WTC11 (cell line): ENCODE results near the gene SEH1L. TPM values are rescaled to one million over a fixed set of nuclear protein-coding genes. Genes with fewer than 3 reads are reported as not detected.

Source experiments
- ATAC-seq: fragments of 200-7000 bp; cut with Tn5 transposase; 2 replicates; pipeline ENCODE4 v1.10.0; 2021; ENCODE audit warnings: mild to moderate bottlenecking, moderate library complexity
- CTCF ChIA-PET: fragments of 300-600 bp; sonication (Branson Sonifier 250); formaldehyde crosslinking; loops from one replicate; lab custom pipeline; 2021; ENCODE audit warnings: antibody characterized with exemption; lab: Charles Lee
- POLR2A ChIA-PET: fragments of 350-600 bp; sonication (Branson Sonifier 250); formaldehyde crosslinking; loops from one replicate; lab custom pipeline; 2021; ENCODE audit warnings: antibody characterized with exemption; lab: Charles Lee
- DNase-seq: peaks from one replicate; pipeline ENCODE4 v3.0.0; 2021; ENCODE audit warnings: low spot score
- H3K27ac Mint-ChIP-seq: 2 replicates; pipeline ENCODE4 v1.8.0; 2021; ENCODE audit warnings: mixed read lengths
- H3K27me3 Mint-ChIP-seq: 2 replicates; pipeline ENCODE4 v1.8.0; 2021; ENCODE audit warnings: low read depth, mild to moderate bottlenecking, moderate library complexity, mixed read lengths
- H3K36me3 Mint-ChIP-seq: 2 replicates; pipeline ENCODE4 v1.8.0; 2021; ENCODE audit warnings: mixed read lengths
- H3K4me1 Mint-ChIP-seq: 2 replicates; pipeline ENCODE4 v1.8.0; 2022; ENCODE audit warnings: mixed read lengths
- H3K4me3 Mint-ChIP-seq: 2 replicates; pipeline ENCODE4 v1.8.0; 2021; ENCODE audit warnings: mild to moderate bottlenecking, moderate library complexity, mixed read lengths
- H3K9me3 Mint-ChIP-seq: 2 replicates; pipeline ENCODE4 v1.8.0; 2021; ENCODE audit warnings: mixed read lengths
- ELF4 ChIP-seq: sonication (generic); formaldehyde crosslinking; IDR thresholded peaks from 2 replicates; pipeline ENCODE4 v1.8.1; 2022; ENCODE audit warnings: low read depth, mild to moderate bottlenecking, moderate library complexity, missing genetic modification reagents
- ESRRA ChIP-seq: sonication (generic); formaldehyde crosslinking; IDR thresholded peaks from 2 replicates; pipeline ENCODE4 v1.8.1; 2022; ENCODE audit warnings: mild to moderate bottlenecking, missing genetic modification reagents, borderline replicate concordance
- GABPB1 ChIP-seq: sonication (generic); formaldehyde crosslinking; IDR thresholded peaks from 2 replicates; pipeline ENCODE4 v1.8.1; 2023; ENCODE audit warnings: mild to moderate bottlenecking, missing genetic modification reagents
- GRHL2 ChIP-seq: fragments of 250-450 bp; sonication (Bioruptor Pico); IDR thresholded peaks from 2 replicates; pipeline ENCODE4 v1.8.0; 2022; ENCODE audit warnings: mild to moderate bottlenecking, moderate library complexity; ENCODE audit not compliant: insufficient replicate concordance, severe bottlenecking
- HMGA2 ChIP-seq: fragments of 250-450 bp; sonication (Bioruptor Pico); IDR thresholded peaks from 2 replicates; pipeline ENCODE4 v1.4.0; 2021; ENCODE audit warnings: mild to moderate bottlenecking, moderate library complexity
- KAT7 ChIP-seq: sonication (generic); formaldehyde crosslinking; IDR thresholded peaks from 2 replicates; pipeline ENCODE4 v1.8.1; 2023; ENCODE audit warnings: missing genetic modification reagents, mild to moderate bottlenecking, borderline replicate concordance
- NR2C2 ChIP-seq: sonication (generic); formaldehyde crosslinking; IDR thresholded peaks from 2 replicates; pipeline ENCODE4 v1.8.0; 2022; ENCODE audit warnings: mild to moderate bottlenecking, missing genetic modification reagents
- OVOL2 ChIP-seq: fragments of 250-450 bp; sonication (Bioruptor Pico); IDR thresholded peaks from 2 replicates; pipeline ENCODE4 v1.9.0; 2021; ENCODE audit warnings: mild to moderate bottlenecking, borderline replicate concordance
- RELA ChIP-seq: sonication (generic); formaldehyde crosslinking; IDR thresholded peaks from 2 replicates; pipeline ENCODE4 v1.8.1; 2022; ENCODE audit warnings: missing genetic modification reagents, mild to moderate bottlenecking, borderline replicate concordance
- TEAD1 ChIP-seq: sonication (generic); formaldehyde crosslinking; IDR thresholded peaks from 2 replicates; pipeline ENCODE4 v1.8.0; 2022; ENCODE audit warnings: mild to moderate bottlenecking, missing genetic modification reagents
- total RNA-seq: library from RNA; stranded (reverse); gene quantifications from 3 replicates; pipeline ENCODE4 v1.2.3, GENCODE V29; 2021
- TF ChIP-seq, protein P1 (sequence below): fragments of 250-450 bp; sonication (Bioruptor Pico); IDR thresholded peaks from 2 replicates; pipeline ENCODE4 v1.9.0; 2021; ENCODE audit warnings: mild to moderate bottlenecking, borderline replicate concordance
- TF ChIP-seq, protein P2 (sequence below): sonication (generic); formaldehyde crosslinking; IDR thresholded peaks from 2 replicates; pipeline ENCODE4 v1.8.0; 2022; ENCODE audit warnings: missing genetic modification reagents
- TF ChIP-seq, protein P3 (sequence below): sonication (generic); formaldehyde crosslinking; IDR thresholded peaks from 2 replicates; pipeline ENCODE4 v1.8.0; 2023; ENCODE audit warnings: missing genetic modification reagents
- TF ChIP-seq, protein P4 (sequence below): sonication (generic); formaldehyde crosslinking; IDR thresholded peaks from 2 replicates; pipeline ENCODE4 v1.8.1; 2023; ENCODE audit warnings: mild to moderate bottlenecking, missing genetic modification reagents
- TF ChIP-seq, protein P5 (sequence below): sonication (generic); formaldehyde crosslinking; IDR thresholded peaks from 2 replicates; pipeline ENCODE4 v1.8.0; 2023; ENCODE audit warnings: missing genetic modification reagents, mild to moderate bottlenecking, borderline replicate concordance

The SEH1L gene
- total RNA-seq, 1 experiment from 2014 or later = 75.5 TPM

DNA sequence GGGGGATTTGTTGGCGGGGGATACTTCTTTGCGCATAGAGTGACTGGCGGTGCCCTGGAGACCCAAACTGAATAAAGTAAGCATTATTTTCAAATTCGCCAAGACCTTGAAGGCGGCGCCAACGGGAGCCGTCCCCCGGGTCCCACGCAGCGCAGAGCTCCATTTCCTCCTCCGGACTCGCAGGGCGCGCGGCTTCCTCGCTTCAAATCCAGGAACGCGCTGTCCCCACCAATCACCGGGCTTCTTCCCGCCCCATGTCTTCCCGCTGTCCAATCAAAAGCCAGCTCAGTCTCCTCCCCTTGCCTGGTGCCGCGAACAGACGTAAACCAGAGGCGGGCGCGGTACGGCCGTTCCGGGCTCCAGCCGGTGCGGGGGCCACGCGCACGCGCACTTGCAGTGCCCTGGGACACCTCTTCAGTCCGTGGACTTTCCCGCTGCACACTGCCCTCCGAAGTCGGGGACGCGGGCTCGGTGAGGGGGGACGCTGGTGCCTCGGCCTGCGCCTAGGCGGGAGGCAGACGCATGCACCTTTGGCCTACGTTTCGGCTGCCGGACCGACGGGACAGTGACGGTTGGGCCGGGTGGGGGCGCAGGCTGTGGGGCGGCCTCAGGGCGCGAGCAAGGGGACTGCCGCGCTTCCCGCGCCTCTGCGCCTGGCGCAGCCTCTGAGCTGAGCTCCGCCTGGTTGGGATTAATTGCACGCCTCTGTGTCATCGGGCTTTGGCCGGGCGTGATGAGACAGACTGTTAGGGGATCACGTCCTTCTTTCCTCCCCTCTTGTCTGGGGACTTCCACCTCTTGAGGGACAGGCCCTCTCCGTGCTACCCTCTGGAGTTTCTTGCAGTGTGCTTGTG is 43.4 kb downstream of the SEH1L start, which contains the start of gene CEP192 (continued):
- TF ChIP-seq, protein P1, sequence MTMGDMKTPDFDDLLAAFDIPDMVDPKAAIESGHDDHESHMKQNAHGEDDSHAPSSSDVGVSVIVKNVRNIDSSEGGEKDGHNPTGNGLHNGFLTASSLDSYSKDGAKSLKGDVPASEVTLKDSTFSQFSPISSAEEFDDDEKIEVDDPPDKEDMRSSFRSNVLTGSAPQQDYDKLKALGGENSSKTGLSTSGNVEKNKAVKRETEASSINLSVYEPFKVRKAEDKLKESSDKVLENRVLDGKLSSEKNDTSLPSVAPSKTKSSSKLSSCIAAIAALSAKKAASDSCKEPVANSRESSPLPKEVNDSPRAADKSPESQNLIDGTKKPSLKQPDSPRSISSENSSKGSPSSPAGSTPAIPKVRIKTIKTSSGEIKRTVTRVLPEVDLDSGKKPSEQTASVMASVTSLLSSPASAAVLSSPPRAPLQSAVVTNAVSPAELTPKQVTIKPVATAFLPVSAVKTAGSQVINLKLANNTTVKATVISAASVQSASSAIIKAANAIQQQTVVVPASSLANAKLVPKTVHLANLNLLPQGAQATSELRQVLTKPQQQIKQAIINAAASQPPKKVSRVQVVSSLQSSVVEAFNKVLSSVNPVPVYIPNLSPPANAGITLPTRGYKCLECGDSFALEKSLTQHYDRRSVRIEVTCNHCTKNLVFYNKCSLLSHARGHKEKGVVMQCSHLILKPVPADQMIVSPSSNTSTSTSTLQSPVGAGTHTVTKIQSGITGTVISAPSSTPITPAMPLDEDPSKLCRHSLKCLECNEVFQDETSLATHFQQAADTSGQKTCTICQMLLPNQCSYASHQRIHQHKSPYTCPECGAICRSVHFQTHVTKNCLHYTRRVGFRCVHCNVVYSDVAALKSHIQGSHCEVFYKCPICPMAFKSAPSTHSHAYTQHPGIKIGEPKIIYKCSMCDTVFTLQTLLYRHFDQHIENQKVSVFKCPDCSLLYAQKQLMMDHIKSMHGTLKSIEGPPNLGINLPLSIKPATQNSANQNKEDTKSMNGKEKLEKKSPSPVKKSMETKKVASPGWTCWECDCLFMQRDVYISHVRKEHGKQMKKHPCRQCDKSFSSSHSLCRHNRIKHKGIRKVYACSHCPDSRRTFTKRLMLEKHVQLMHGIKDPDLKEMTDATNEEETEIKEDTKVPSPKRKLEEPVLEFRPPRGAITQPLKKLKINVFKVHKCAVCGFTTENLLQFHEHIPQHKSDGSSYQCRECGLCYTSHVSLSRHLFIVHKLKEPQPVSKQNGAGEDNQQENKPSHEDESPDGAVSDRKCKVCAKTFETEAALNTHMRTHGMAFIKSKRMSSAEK (CRISPR knock-in tag) = no peak
- TF ChIP-seq ESRRA (CRISPR knock-in tag) (no peak; the same call in 1 of the 2 replicates), OVOL2 (no peak), TEAD1 (peak; percentile 55), RELA (CRISPR knock-in tag) (no peak), GRHL2 (CRISPR knock-in tag) (no peak), HMGA2 (CRISPR knock-in tag) (no peak), GABPB1 (CRISPR knock-in tag) (peak; percentile 80)
- TF ChIP-seq, protein P2, sequence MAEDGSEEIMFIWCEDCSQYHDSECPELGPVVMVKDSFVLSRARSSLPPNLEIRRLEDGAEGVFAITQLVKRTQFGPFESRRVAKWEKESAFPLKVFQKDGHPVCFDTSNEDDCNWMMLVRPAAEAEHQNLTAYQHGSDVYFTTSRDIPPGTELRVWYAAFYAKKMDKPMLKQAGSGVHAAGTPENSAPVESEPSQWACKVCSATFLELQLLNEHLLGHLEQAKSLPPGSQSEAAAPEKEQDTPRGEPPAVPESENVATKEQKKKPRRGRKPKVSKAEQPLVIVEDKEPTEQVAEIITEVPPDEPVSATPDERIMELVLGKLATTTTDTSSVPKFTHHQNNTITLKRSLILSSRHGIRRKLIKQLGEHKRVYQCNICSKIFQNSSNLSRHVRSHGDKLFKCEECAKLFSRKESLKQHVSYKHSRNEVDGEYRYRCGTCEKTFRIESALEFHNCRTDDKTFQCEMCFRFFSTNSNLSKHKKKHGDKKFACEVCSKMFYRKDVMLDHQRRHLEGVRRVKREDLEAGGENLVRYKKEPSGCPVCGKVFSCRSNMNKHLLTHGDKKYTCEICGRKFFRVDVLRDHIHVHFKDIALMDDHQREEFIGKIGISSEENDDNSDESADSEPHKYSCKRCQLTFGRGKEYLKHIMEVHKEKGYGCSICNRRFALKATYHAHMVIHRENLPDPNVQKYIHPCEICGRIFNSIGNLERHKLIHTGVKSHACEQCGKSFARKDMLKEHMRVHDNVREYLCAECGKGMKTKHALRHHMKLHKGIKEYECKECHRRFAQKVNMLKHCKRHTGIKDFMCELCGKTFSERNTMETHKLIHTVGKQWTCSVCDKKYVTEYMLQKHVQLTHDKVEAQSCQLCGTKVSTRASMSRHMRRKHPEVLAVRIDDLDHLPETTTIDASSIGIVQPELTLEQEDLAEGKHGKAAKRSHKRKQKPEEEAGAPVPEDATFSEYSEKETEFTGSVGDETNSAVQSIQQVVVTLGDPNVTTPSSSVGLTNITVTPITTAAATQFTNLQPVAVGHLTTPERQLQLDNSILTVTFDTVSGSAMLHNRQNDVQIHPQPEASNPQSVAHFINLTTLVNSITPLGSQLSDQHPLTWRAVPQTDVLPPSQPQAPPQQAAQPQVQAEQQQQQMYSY (CRISPR knock-in tag) = no peak
- TF ChIP-seq, protein P3, sequence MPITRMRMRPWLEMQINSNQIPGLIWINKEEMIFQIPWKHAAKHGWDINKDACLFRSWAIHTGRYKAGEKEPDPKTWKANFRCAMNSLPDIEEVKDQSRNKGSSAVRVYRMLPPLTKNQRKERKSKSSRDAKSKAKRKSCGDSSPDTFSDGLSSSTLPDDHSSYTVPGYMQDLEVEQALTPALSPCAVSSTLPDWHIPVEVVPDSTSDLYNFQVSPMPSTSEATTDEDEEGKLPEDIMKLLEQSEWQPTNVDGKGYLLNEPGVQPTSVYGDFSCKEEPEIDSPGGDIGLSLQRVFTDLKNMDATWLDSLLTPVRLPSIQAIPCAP (CRISPR knock-in tag) = peak; percentile 61; the same call in 1 of the 2 replicates
- TF ChIP-seq, protein P4, sequence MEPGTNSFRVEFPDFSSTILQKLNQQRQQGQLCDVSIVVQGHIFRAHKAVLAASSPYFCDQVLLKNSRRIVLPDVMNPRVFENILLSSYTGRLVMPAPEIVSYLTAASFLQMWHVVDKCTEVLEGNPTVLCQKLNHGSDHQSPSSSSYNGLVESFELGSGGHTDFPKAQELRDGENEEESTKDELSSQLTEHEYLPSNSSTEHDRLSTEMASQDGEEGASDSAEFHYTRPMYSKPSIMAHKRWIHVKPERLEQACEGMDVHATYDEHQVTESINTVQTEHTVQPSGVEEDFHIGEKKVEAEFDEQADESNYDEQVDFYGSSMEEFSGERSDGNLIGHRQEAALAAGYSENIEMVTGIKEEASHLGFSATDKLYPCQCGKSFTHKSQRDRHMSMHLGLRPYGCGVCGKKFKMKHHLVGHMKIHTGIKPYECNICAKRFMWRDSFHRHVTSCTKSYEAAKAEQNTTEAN (CRISPR knock-in tag) = peak; percentile 83
- TF ChIP-seq, all 79 proteins: peak for 29

DNA sequence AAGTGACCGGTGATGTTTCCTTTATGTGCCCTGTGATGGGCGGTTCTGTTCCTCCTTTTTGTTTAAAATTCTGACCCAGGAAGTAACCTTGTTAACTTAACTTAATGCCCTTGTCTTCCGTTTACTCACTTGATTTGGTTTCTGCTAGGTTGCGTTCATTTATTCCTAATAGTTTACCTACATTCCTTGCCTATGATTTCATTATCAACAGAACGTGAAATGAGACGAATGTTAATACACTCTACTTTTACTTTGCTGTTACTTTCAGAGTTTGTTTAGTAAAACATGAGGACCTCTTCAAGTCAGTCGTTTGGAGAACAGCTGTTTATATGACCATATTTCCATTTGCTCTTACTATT is 44.0 kb downstream of the SEH1L start:
- CTCF ChIA-PET = interaction anchor here (1.0 to 2.0 kb wide), 3 partner anchors 101 to 168 kb away, joined by 3 to 11 read pairs (median 4); no protein-coding TSS in a partner anchor
- H3K36me3 Mint-ChIP-seq = no peaks in the 10 kb centered on the region
- H3K4me3 Mint-ChIP-seq = peak overlapping the region; percentile 95
- peaks cover 13% of the 10 kb centered on the region for H3K4me1 Mint-ChIP-seq
- DNase-seq = no peak
- peak overlapping the region; percentile 91 for H3K27ac Mint-ChIP-seq
- POLR2A ChIA-PET = interaction anchor here (1.2 kb wide), 1 partner anchor 12 kb away, joined by 3 read pairs; no protein-coding TSS in a partner anchor
- no peaks in the 10 kb centered on the region for H3K27me3 Mint-ChIP-seq
- H3K9me3 Mint-ChIP-seq = no peaks in the 10 kb centered on the region
- ATAC-seq = no peak
- TF ChIP-seq OVOL2 = no peak
- TF ChIP-seq NR2C2 = no peak
- TF ChIP-seq, protein P5, sequence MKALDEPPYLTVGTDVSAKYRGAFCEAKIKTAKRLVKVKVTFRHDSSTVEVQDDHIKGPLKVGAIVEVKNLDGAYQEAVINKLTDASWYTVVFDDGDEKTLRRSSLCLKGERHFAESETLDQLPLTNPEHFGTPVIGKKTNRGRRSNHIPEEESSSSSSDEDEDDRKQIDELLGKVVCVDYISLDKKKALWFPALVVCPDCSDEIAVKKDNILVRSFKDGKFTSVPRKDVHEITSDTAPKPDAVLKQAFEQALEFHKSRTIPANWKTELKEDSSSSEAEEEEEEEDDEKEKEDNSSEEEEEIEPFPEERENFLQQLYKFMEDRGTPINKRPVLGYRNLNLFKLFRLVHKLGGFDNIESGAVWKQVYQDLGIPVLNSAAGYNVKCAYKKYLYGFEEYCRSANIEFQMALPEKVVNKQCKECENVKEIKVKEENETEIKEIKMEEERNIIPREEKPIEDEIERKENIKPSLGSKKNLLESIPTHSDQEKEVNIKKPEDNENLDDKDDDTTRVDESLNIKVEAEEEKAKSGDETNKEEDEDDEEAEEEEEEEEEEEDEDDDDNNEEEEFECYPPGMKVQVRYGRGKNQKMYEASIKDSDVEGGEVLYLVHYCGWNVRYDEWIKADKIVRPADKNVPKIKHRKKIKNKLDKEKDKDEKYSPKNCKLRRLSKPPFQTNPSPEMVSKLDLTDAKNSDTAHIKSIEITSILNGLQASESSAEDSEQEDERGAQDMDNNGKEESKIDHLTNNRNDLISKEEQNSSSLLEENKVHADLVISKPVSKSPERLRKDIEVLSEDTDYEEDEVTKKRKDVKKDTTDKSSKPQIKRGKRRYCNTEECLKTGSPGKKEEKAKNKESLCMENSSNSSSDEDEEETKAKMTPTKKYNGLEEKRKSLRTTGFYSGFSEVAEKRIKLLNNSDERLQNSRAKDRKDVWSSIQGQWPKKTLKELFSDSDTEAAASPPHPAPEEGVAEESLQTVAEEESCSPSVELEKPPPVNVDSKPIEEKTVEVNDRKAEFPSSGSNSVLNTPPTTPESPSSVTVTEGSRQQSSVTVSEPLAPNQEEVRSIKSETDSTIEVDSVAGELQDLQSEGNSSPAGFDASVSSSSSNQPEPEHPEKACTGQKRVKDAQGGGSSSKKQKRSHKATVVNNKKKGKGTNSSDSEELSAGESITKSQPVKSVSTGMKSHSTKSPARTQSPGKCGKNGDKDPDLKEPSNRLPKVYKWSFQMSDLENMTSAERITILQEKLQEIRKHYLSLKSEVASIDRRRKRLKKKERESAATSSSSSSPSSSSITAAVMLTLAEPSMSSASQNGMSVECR (CRISPR knock-in tag) = no peak
- TF ChIP-seq, protein P3 (CRISPR knock-in tag) = no peak
- TF ChIP-seq KAT7 (CRISPR knock-in tag) = no peak
- TF ChIP-seq ELF4 (CRISPR knock-in tag) = no peak
